Measurements from ENCODE around the gene KDM4E.

DNA sequence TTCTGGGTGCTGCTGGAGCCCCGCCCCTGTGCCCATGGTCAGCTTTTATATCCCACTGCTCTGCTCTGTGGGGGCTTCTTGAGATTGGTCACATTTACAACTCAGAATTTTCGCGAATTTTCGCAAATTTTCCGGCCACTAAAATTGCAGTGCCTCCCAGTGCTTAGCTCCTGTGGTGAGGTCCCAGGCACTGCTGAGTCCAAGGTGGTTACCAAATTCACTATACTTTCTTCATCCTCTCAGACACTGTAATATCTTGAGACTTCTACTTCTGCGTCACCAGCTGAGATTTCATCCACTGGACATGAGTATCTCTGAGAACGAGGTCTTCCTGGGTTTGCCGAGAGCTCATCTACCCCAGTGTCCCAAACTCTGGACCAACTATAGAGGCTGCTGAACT is 32.9 kb downstream of the KDM4E start:
- TF ChIP-seq, protein P1, sequence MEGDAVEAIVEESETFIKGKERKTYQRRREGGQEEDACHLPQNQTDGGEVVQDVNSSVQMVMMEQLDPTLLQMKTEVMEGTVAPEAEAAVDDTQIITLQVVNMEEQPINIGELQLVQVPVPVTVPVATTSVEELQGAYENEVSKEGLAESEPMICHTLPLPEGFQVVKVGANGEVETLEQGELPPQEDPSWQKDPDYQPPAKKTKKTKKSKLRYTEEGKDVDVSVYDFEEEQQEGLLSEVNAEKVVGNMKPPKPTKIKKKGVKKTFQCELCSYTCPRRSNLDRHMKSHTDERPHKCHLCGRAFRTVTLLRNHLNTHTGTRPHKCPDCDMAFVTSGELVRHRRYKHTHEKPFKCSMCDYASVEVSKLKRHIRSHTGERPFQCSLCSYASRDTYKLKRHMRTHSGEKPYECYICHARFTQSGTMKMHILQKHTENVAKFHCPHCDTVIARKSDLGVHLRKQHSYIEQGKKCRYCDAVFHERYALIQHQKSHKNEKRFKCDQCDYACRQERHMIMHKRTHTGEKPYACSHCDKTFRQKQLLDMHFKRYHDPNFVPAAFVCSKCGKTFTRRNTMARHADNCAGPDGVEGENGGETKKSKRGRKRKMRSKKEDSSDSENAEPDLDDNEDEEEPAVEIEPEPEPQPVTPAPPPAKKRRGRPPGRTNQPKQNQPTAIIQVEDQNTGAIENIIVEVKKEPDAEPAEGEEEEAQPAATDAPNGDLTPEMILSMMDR (IDR thresholded peaks at IDR 0.05) = no peak
- TF ChIP-seq POLR2A (IDR thresholded peaks at IDR 0.05) = no peak

Measured in right lobe of liver (tissue), 4 donors.